HG03521 (cell line): ENCODE measurements around the gene PACS1.
"Not testable (repeated sequence)": the region's sequence is repeated elsewhere in the genome, so short reads cannot be mapped to it uniquely, and the experiment has no call there.

ENCODE experiments used
- ATAC-seq: cut with Tn5 transposase; IDR thresholded peaks from one replicate; pipeline ENCODE4 v1.9.1; 2021; ENCODE audit warnings: mild to moderate bottlenecking, moderate library complexity; ENCODE audit not compliant: unreplicated experiment

Gene PACS1

GRCh38 chr11:66242095-66242765 is 172.2 kb downstream of the PACS1 start:
- ATAC-seq, result no peak

- ATAC-seq, result no peak
These were observed 173.9 kb downstream of the PACS1 start for GRCh38 chr11:66243782-66244535.

- no peak for ATAC-seq
These were observed 177.2 kb downstream of the PACS1 start for GRCh38 chr11:66247295-66247694.

- no peak for ATAC-seq
These were observed 177.7 kb downstream of the PACS1 start for GRCh38 chr11:66247801-66248200.

- ATAC-seq, result no peak
These were observed 178.8 kb downstream of the PACS1 start for GRCh38 chr11:66248903-66249302.

GRCh38 chr11:66251809-66252208 is 181.7 kb downstream of the PACS1 start:
- ATAC-seq, result no peak

- not testable (repeated sequence) for ATAC-seq
These were observed 183.0 kb downstream of the PACS1 start for GRCh38 chr11:66253081-66253480.

GRCh38 chr11:66258473-66258893 is 188.4 kb downstream of the PACS1 start:
- ATAC-seq, result no peak

GRCh38 chr11:66259225-66259624 is 189.2 kb downstream of the PACS1 start:
- ATAC-seq, result no peak

GRCh38 chr11:66259956-66260355 is 189.9 kb downstream of the PACS1 start:
- no peak for ATAC-seq

GRCh38 chr11:66261578-66261977 is 191.5 kb downstream of the PACS1 start:
- ATAC-seq, result no peak

GRCh38 chr11:66262191-66262590 is 192.1 kb downstream of the PACS1 start:
- ATAC-seq, result no peak

- ATAC-seq, result no peak
These were observed 192.6 kb downstream of the PACS1 start for GRCh38 chr11:66262696-66263095.

GRCh38 chr11:66263231-66263630 is 193.2 kb downstream of the PACS1 start:
- no peak for ATAC-seq

- ATAC-seq, result no peak
These were observed 193.7 kb downstream of the PACS1 start for GRCh38 chr11:66263785-66264184.

GRCh38 chr11:66264383-66264782 is 194.3 kb downstream of the PACS1 start:
- ATAC-seq, result no peak

GRCh38 chr11:66264914-66265313 is 194.8 kb downstream of the PACS1 start:
- no peak for ATAC-seq

GRCh38 chr11:66265531-66266377 is 195.7 kb downstream of the PACS1 start:
- no peak for ATAC-seq

- no peak for ATAC-seq
These were observed 196.4 kb downstream of the PACS1 start for GRCh38 chr11:66266378-66267038.

- ATAC-seq, result no peak
These were observed 196.9 kb downstream of the PACS1 start for GRCh38 chr11:66267039-66267378.
